22Rv1 (cell line): ENCODE data around the gene CLEC16A.
"Not testable (repeated sequence)": the region's sequence is repeated elsewhere in the genome, so short reads cannot be mapped to it uniquely, and the experiment has no call there.

Experiments
- H3K27ac ChIP-seq: fragments of 450-650 bp; 2 replicates; pipeline ENCODE4 v1.5.1; 2017
- CTCF ChIP-seq: fragments of 450-650 bp; IDR thresholded peaks from 2 replicates; pipeline ENCODE4 v1.5.1; 2017; ENCODE audit warnings: mild to moderate bottlenecking
- ZFX ChIP-seq: fragments of 450-650 bp; IDR thresholded peaks from 2 replicates; pipeline ENCODE4 v1.6.1; 2017; ENCODE audit warnings: antibody characterized with exemption, borderline replicate concordance

CLEC16A gene

GRCh38 chr16:10926867-10927266 lies 17.5 kb upstream of the CLEC16A start:
- TF ChIP-seq CTCF: no peak
- TF ChIP-seq ZFX: no peak
- no peak overlapping the region for H3K27ac ChIP-seq

GRCh38 chr16:10927497-10928112 lies 16.8 kb upstream of the CLEC16A start:
- no peak for TF ChIP-seq CTCF
- no peak for TF ChIP-seq ZFX
- H3K27ac ChIP-seq: no peak overlapping the region

GRCh38 chr16:10929097-10929496 lies 15.3 kb upstream of the CLEC16A start:
- H3K27ac ChIP-seq: not testable (repeated sequence)

- no peak for TF ChIP-seq ZFX
- no peak for TF ChIP-seq CTCF
- no peak overlapping the region for H3K27ac ChIP-seq
Observed at GRCh38 chr16:10929853-10930754, 14.3 kb upstream of the CLEC16A start.

- TF ChIP-seq CTCF (no peak), ZFX (no peak)
- no peak overlapping the region for H3K27ac ChIP-seq
Observed at GRCh38 chr16:10930755-10931093, 13.6 kb upstream of the CLEC16A start.

GRCh38 chr16:10931134-10931533 lies 13.2 kb upstream of the CLEC16A start:
- H3K27ac ChIP-seq: no peak overlapping the region
- no peak for TF ChIP-seq CTCF
- no peak for TF ChIP-seq ZFX

- TF ChIP-seq ZFX (no peak), CTCF (no peak)
Observed at GRCh38 chr16:10931977-10932632, 12.3 kb upstream of the CLEC16A start.

More at GRCh38 chr16:10931977-10932632, 12.3 kb upstream of the CLEC16A start:
- H3K27ac ChIP-seq: no peak overlapping the region
